ENCODE measurements around the gene MRPL28. TPM values are rescaled to one million over a fixed set of nuclear protein-coding genes. Genes with fewer than 3 reads are reported as not detected.
A peak's percentile ranks its signal among the peaks of the same experiment; 100 is the strongest.
"Not testable (repeated sequence)": the region's sequence is repeated elsewhere in the genome, so short reads cannot be mapped to it uniquely, and the experiment has no call there.

The MRPL28 gene
- total RNA-seq, 1 donor from 2014 or later, result 36.8 TPM

DNA sequence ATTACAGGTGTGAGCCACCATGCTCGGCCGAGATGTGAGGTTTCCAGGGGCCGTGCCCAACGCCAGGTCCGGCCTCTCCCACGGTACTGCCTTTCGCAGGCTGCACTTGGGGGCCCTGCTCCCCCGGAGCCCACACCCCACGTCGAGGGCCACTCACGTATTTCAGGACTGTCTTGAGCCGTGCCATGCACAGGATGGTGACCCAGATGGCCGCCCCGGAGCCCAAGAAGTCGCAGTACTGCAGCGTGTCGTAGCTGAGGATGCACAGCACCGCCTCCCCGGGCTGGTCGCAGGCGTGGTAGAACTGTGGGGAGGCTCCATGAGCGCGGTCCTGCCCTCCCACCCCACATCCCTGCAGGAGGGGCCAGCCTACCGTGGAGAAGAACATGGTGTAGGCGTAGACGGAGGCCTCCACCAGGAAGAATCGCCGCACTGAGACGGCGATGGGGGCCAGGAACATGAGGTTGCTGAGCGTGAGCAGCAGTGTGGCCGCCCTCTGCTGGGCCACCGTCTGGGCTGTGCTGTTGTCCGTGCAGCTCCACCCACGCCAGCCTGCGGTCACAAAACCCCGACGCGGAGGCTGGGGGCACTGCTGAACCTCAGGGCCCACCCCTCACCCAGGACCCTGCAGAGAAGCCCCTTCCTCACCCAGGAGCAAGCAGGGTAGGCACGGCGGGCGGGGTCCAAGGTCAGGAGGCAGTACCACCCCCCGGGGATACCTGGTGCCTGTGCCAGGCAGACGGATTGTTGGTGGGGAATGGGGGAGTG, 3.7 kb upstream of the MRPL28 start:
- no peak for DNase-seq (ENCODE audit: low spot score)

DNA sequence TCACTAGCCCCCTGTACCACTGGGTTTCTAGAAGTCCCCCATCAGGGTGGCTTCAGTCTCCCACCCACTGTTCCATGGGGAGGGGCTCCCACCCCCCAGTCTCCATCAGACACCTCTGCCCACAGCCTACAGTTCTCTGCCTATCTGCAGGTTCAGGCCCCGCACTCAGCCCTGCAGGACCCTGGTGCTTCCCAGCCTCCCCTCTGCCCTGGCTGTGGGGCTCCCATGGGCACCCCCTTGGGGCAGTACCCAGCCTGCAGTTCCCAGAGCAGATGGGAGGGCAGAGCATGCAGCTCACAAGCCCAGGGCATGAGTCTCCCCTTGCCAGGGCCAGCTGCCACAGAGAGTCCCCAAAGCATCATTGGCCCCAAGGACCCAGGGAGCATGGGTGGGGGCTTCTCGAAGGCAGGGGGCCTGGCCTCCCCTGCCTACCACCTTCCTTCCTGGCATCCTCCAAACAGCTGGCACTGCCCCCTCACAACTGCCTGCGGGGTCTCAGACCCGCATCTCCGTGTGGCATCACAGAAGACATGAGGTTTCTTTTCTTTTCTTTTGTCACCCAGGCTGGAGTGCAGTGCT, 2.8 kb upstream of the MRPL28 start:
- no peak for DNase-seq (ENCODE audit: low spot score)

DNA sequence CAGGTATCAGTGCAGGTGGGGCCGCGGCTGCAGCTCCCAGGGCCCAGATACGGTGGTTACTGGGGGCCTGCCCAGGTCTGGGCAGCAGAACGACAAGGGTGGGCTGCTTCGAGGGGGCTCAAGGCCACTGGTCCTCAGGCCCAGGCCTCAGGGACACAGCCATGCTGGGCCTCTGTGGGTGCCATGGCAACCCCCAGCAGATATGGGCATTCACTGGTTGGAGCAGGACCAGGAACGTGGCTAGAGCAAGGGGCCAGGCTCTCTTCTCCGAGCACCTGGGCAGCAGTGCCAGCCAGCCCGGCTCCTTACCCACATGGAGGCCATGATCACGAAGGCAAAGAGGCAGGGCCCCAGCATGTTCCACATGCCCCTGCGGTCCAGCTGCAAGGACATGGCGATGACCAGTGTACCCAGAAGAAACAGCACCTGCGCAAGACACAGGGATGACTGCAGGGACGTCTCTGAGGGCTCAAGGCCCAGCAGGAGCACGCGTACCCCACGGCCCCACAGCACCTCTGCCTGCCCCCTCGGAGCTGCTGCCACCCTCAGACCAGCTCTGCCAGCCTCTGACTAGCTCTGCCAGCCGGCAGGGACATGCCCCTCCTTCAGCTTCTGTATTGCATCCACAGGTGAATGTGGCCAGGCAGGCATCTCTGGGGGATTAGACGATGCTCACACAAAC, 2.1 kb upstream of the MRPL28 start:
- DNase-seq (ENCODE audit: low spot score), result no peak

DNA sequence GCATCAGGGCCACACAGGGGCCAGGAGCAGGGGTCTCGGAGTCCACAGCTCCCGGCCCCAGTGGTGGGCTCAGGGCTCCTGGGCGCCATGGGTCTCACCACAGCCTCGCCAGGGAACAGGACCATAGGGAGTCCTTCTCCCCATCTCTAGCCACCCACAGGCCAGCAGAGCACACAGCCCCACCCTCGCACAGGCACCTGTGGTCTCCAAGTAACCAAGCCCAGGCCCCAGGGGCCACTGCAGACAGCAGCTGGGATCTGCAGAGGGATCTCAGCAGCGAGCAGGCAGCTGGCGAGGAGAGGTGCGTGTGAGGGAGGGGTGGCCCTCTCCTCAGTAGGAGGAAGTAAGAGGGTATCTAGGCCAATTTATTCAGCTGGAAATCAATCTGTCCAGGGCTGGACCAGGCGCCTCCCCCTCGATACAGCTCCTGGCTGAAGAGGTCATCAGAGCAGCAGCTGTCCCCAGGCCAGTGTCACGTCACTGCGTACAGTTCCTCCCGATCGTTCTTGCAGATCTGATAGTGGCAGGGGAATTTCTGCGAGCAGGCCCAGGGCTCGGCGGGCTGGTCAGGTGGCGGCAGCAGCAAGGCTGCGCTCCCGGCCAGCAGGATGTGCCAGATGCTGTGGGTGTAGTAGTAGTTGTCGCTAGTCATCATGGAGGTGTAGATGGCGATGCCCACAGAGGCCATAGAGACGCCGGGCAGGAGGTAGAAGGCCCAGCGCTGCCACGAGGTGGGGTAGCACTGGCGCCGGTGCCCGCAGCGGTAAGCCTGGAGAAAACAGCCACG, 1.4 kb upstream of the MRPL28 start:
- DNase-seq (ENCODE audit: low spot score), result no peak

DNA sequence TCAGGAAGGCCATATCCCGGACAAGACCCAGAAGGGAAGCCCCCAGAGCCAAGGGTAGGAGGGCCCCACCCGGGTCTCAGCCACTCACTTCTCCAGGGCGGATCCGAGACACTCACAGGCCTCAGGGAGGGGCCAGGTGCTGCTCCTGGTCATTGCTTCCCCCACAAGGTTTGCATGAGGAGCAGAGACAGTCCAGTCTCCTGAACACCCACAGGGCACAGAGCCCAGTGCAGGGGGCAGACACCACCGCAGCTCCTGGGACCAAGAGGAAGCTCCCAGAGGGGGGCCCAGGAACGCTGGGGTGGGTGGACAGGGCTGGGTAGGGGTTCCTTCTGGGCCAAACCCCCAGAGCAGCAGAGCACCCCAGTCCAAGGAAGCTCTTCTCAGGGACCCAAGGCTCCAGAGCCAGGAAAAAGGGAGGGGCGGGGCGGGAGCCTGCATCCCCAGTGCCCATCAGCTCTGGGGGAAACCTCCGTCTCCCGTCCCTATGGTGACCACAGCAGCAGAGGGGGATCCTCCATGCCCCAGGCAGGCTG, 709 bp upstream of the MRPL28 start:
- DNase-seq (ENCODE audit: low spot score), result no peak

DNA sequence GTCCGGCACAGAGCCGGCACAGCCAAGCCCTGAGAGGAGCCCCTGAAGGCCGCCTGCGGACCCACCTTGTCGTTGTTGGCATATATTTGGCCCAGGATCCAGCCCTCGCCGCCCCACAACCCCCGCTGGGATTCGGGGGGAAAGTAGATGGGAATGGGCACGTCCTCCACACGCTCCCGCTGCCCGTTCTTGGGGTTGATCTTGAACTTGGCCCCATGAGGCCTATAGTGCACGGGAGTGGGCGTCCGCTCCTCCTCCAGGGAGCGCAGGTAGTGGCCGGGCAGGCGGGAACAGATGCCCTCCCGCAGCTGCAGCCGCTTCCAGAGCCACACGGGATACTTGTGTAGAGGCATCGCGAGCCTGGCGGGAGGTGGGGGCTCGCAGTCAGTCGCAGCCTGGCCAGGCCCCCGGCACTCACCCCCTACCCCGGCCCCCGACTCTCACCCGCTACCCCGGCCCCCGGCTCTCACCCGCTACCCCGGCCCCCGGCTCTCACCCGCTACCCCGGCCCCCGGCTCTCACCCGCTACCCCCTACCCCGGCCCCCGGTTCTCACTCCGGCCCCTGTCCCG, 387 bp downstream of the MRPL28 start:
- DNase-seq (ENCODE audit: low spot score), result no peak

DNA sequence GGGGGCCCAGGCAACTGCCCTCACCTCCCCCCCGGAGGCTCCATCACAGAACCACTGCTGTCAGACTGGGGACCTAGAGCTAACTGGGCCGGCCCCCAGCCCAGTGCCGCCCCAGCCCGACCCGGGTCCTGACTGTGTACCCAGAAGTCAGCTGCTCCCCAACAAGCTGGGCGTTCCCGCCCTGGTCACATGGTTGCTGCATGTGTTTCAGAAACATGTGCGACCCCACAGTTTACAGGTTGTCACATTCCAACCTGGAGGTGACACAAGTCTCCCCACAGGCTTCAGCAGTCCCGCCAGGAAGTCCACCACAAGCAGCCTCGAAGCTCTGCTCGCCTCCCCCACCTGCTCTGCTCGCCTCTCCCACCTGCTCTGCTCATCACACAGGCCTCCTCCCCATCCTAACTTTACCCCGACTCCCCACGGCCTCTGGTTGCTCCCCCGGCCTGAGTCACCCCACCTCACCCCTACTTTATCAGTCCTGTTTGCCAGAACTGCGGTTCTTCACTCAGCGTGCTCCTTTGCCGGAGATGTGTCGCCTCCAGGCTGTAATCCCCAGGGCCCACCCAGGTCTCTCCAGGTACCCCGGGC, 968 bp downstream of the MRPL28 start:
- DNase-seq (ENCODE audit: low spot score), result no peak

DNA sequence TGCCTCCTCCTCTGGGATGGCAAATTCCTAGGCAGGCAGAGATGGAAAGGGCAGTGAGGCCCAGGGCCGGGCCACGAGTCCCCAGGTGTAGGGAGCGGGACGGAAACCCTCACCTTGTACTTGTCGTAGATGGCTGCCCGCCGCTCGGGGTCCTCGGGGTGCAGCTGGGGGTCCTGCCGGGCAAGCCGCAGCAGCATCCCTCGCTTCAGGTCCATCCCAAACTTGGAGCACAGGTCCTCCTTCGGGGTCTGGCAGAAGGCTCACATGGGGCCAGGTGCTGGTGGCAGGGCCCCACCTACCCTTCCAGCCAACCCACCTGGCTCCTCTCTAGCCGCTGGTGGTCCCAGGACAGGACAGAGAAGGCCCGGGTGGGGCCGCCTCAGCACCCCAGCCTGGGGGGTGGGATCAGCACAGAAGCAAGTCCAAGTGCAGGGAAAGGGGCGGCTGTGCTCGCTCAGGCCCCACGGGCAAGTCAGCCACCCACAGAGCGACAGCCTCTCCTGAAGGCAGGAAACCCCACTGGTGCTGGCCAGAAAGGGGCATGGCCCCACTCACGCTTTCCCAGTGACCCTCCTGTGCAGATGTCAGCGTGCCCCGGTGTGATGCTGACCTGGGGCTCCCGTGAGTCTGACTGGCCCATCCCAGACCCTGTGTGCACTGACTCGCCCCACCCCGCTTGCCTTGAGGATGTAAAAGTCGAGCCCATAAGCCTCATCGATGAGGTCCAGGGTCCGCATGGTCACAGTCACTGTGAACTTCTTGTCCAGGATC, 1.8 kb downstream of the MRPL28 start:
- no peak for DNase-seq (ENCODE audit: low spot score)

DNA sequence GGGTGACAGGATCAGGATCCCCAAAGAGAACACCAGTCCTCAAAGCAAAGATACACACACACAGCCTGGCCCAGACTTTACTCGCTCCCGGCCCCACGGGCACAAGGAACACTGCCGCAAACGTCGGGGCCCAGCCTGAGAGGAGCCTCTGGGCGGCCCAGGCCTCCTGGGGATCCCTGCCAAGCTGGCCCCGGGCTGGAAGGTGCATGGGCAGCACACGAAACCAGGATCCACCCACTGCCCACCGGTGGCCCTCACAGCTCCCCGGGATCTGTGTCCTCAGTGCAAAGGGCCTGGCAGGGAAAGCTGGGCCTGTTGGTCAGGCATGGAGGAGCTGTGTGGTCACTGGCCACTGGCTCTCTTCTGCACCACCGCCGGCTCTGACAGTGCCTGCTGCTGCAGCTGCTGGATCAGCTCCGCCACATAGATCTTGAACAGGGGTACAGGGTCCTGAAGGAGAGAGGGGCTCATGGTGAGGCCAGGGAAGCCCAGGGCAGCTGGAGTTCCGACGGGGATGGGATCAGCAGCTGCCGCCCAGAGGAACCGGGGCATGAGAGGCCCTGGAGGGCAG, 2.9 kb downstream of the MRPL28 start:
- DNase-seq (ENCODE audit: low spot score), result no peak

DNA sequence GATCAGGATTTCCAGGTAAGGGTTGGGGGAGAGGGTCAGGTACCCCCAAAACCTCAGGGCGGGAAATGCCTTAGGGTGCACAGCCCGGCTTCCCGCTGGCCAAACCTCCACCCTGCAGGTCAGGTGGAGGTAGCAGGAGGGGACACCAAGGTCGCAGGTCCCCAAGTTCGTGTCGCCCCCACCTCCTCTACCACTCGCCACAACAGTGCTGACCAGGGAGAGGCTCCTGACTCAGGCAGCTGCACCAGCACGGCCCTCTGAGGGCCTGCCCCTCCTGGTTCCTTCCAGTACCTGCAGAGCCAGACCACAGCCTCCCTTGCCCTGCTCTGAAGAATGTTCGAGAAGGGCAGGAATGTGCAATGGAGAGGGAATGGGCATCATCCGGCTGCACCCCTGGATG, 3.9 kb downstream of the MRPL28 start:
- DNase-seq (ENCODE audit: low spot score), result no peak

DNA sequence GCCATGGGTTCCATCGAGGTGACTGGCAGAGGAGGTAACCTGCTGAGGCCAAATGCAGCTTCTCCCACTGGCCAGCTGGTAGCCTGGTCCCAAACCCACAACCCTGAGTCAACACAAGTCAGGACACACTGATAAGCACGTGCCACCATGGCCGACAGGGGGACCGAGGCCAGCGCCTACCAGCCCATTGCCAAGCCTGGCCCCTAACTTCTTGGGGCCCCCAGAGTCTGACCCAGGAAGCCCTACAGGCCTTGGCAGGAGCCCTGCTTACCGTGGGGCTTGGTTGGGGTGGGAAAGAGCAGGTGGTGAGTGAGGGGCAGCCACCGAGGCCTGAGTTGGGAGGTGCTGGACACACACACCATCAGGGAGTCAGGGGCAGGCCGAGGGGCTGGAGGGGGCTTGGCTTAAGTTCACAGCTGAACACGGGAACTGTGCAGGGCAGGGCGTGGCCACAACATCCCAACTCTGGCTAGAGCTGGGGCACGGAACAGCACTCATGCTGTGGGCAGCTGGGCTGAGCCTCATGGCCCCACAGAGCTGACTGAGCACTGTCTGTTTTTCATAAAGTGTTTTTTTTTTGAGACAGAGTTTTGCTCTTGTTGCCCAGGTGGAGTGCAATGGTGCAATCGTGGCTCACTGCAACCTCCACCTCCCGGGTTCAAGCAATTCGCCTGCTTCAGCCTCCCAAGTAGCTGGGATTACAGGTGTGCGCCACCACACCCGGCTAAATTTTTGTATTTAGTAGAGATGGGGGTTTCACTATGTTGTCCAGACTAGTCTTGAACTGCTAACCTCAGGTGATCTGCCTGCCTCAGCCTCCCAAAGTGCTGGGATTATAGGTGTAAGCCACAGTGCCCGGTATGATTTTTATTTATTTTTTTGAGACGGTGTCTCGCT, 5.5 kb downstream of the MRPL28 start:
- no peak for DNase-seq (ENCODE audit: low spot score)

DNA sequence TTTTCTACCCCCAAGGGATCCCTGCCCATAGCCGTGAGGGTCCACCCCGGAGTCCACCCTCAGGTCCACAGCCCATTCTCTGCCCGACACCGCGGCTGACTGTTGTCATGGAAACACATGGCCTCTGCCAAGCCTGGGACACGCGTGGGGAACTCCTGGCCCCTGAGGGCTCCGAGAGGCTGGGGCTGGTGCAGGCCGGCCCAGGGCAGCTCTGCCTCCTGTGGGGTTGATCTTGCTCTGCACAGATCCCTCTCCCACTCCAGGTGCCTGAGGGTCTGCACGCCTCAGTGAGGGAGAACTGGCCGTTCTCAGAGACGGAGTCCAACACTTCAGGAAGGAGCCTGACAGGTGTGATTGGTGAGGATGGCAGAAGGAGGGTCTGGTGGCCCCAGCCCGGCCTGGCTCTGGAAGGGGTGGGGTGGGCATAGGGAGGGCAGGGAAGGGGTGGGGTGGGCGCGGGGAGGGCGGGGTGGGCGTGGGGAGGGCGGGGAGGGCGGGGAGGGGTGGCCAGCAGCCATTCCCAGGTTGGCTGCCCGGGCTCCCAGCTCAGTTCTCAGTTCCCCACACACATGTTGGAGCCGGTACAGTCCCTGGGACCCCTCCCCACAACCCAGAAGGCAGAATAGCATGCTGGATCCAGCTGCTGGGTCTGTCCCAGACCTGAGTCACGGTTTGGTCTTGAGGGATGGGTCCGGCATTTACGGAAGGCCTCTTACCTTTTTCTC, 6.4 kb downstream of the MRPL28 start:
- DNase-seq (ENCODE audit: low spot score), result no peak

DNA sequence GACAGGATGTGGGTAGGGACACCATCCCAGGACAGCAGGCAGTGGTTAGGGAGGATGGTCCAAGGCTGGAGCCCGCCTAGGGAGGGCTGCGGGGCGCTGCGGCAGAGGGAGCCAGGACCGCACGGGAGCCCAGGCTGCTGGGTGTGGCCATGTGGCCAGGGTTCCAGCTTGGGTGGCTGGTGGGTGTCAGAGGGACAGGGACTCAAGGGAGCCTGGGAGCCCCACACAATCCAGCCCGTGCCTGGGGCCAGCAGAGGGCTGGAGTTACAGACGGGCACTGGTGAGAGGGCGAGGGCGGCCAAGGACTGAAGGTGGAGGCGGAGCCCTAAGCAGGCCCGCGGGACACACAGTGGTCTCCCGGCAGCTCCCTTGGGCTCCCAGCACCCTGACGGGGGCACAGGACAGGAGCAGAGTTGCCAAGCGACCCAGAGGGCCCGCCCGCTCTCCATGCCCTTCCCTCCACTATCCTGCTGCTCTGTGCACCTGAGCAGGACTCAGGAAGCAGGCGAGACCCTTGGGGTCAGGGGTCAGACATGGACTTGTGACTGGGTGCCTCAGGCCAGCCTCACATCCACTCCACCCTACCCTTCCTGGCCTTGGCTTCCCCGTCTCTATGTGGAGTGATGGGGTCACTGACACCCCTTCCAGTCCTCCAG, 7.1 kb downstream of the MRPL28 start:
- DNase-seq (ENCODE audit: low spot score), result no peak

DNA sequence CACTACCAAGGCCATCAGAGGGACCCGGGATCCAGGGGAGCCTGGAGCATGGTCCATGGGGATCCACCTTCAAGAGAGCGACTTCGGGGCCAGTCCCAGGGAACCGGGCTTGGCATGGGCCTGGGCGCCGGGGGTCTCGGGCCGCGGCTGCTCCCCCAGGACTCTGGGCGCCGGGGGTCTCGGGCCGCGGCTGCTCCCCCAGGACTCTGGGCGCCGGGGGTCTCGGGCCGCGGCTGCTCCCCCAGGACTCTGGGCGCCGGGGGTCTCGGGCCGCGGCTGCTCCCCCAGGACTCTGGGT, 7.7 kb downstream of the MRPL28 start:
- not testable (repeated sequence) for DNase-seq (ENCODE audit: low spot score)

DNA sequence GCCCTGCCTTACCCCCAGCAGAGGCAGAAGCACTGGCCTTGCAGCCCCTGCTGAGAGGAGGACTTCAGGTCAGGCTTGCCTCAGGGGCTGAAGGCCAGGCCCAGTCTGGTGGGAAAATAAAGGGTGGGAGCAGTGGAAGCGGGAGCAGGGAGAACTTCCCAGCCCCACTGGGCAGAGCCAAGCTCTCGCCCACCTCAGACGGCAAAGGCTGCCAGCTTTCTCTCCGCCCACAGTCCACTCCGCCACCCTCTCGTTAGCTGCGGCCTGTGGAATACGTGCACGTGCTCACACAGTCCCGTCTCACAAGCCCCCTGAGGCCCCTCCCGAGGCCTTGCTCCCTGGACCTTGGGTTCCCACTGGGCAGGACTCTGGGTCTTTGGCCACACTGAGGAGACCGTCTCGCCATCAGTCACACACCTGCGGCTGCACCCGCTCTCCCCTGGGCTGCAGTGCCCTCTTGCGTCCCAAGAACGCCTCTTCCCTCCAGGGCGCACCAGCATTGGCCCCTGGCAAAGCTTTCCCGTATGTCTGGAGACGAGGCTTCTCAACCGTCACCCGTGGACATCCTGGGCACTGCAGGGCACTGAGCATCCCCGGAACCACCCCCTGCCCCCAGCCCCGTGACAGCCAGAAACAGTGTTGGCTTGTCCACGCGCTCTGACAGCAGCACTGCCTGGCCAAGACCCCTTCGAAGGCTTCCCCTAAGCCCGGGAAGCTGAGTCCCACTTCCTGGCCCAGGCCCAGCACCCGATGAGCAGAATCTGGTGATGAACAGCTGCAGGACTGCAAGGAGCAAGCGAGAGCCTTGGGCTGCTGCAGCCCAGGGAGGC, 8.3 kb downstream of the MRPL28 start:
- peak; percentile 58 for DNase-seq (ENCODE audit: low spot score)

DNA sequence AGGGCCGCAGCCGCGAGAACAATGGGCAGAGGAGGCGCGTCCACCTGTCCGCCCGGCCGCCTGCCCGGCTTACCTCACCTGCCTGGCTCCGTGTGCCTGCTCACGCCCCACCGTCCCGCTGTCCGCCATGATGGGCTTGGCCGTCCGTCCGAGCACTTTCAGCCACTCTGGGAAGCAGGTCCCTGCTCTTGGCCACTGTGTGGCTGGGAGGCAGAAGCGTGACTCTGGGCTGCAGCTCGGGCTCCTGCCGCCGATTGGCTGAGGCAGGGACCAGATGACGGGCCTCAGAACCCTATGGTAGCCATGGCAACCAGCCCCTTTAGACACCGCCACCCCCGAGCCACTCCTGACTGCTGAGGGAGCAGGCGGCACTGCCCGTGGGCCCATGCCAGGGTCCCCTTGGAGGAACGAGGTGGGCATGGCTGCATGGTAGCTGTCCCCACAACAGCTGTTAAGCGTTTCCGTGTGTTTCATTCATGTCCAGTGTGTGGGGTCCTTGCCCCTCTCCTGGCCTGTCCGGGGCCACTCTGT, 8.9 kb downstream of the MRPL28 start:
- no peak for DNase-seq (ENCODE audit: low spot score)
